T-helper 1 cell treated with Interleukin-12 subunit alpha and Interleukin-12 subunit beta and Interleukin-4 antibody, amounts not matched to agents 30 μg/mL and 1 μg/mL, for 36 hours (primary cell): ENCODE measurements around the gene SLC10A6.
"Not testable (repeated sequence)": the region's sequence is repeated elsewhere in the genome, so short reads cannot be mapped to it uniquely, and the experiment has no call there.

ENCODE experiments used
- H3K27ac Mint-ChIP-seq: one replicate; pipeline ENCODE4 v1.8.0; 2021; ENCODE audit warnings: mild to moderate bottlenecking, mixed read lengths
- H3K27me3 Mint-ChIP-seq: one replicate; pipeline ENCODE4 v1.8.0; 2021; ENCODE audit warnings: low read depth, mixed read lengths
- H3K36me3 Mint-ChIP-seq: one replicate; pipeline ENCODE4 v1.8.0; 2021; ENCODE audit warnings: low read depth, mixed read lengths
- H3K4me1 Mint-ChIP-seq: one replicate; pipeline ENCODE4 v1.8.0; 2021; ENCODE audit warnings: low read depth, mixed read lengths
- H3K4me3 Mint-ChIP-seq: one replicate; pipeline ENCODE4 v1.8.0; 2021; ENCODE audit warnings: mild to moderate bottlenecking, moderate library complexity, mixed read lengths
- H3K9me3 Mint-ChIP-seq: one replicate; pipeline ENCODE4 v1.8.0; 2021; ENCODE audit warnings: mixed read lengths

Gene SLC10A6, protein sequence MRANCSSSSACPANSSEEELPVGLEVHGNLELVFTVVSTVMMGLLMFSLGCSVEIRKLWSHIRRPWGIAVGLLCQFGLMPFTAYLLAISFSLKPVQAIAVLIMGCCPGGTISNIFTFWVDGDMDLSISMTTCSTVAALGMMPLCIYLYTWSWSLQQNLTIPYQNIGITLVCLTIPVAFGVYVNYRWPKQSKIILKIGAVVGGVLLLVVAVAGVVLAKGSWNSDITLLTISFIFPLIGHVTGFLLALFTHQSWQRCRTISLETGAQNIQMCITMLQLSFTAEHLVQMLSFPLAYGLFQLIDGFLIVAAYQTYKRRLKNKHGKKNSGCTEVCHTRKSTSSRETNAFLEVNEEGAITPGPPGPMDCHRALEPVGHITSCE

DNA sequence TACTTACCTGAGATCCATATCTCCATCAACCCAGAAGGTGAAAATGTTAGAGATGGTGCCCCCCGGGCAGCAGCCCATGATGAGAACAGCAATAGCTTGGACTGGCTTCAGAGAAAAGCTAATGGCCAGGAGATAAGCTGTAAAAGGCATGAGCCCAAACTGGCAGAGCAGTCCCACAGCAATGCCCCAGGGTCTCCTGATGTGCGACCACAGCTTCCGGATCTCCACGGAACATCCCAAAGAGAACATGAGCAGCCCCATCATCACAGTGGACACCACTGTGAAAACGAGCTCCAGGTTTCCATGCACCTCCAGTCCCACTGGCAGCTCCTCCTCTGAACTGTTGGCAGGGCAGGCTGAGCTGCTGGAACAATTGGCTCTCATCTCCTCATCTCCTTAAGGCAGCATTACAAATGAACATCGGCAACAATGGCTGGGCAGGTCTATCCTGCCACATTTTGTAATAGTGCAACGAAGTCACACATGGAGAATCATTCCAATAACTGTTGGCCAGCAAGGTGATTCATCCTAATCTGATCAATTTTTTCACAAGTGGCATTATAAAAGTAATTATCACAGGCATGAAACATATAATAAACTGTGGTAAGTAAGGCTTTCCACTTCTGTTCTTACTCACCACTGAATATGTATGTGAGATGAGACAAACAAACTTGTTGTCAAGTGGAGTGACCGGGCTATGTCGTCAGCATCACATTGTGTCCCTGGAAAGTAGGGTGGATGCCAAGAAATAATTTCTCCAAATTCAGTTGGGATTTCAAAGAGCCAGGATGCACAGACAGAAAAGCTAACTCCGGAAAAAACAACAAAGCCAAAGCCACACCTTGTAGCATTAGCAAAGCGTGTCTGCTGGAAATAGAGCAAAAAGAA, at the start of gene SLC10A6:
Gene SLC10A6 (minus strand): TSS at position 653 of the 888 bp plus-strand sequence. CDS start 269 bp downstream, at position 384.
- no peaks in the 10 kb centered on the region for H3K27me3 Mint-ChIP-seq
- H3K4me3 Mint-ChIP-seq = no peak within 1 kb of the TSS
- no peaks in the 10 kb centered on the region for H3K4me1 Mint-ChIP-seq
- no peaks in the 10 kb centered on the region for H3K36me3 Mint-ChIP-seq
- no peaks in the 10 kb centered on the region for H3K9me3 Mint-ChIP-seq
- no peak within 1 kb of the TSS for H3K27ac Mint-ChIP-seq

DNA sequence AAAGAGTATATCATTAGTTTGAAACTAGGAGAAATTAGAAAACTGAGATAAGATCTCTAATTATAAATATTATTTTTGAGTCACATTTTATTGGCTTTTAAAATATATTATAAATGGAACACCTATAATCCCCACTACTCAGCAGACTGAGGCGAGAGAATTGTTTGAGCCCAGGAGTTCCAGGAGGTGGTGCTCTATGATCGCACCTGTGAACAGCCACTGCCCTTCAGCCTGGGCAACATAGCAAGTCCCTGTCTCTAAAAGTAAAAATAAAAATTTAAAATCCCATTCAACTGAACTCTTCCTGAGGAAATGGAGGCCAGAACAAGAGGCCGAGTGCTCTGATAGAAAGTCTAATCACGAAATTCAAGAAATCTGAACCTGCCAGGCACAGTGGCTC, 49.4 kb upstream of the SLC10A6 start:
- Mint-ChIP-seq H3K4me1 (no peaks in the 10 kb centered on the region), H3K9me3 (no peaks in the 10 kb centered on the region), H3K27me3 (peaks cover 6% of the 10 kb centered on the region), H3K36me3 (no peaks in the 10 kb centered on the region), H3K27ac (no peak overlapping the region), H3K4me3 (no peak overlapping the region)

DNA sequence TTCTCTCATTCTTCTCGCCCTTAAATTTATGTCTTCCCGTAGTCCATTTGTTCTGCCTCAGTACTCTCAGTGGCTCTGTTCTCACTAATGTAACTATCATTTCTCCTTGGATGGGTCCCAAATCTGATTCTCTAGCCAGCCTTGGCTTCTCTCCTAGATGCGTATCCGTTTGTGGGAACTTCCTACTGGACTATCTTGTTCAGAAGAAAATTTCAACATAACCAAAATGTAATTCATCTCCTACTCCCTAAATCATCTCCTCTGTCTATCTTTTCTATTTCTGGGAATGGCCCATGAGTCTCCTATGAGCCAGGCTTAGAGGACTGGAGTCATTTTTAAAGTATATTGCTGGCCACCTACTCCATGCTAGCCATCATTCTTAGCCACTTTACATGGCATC, 47.4 kb upstream of the SLC10A6 start:
- peaks cover 12% of the 10 kb centered on the region for H3K27me3 Mint-ChIP-seq
- peaks cover 8% of the 10 kb centered on the region for H3K4me1 Mint-ChIP-seq
- H3K27ac Mint-ChIP-seq = no peak overlapping the region
- no peak overlapping the region for H3K4me3 Mint-ChIP-seq
- H3K9me3 Mint-ChIP-seq = no peaks in the 10 kb centered on the region
- H3K36me3 Mint-ChIP-seq = no peaks in the 10 kb centered on the region

DNA sequence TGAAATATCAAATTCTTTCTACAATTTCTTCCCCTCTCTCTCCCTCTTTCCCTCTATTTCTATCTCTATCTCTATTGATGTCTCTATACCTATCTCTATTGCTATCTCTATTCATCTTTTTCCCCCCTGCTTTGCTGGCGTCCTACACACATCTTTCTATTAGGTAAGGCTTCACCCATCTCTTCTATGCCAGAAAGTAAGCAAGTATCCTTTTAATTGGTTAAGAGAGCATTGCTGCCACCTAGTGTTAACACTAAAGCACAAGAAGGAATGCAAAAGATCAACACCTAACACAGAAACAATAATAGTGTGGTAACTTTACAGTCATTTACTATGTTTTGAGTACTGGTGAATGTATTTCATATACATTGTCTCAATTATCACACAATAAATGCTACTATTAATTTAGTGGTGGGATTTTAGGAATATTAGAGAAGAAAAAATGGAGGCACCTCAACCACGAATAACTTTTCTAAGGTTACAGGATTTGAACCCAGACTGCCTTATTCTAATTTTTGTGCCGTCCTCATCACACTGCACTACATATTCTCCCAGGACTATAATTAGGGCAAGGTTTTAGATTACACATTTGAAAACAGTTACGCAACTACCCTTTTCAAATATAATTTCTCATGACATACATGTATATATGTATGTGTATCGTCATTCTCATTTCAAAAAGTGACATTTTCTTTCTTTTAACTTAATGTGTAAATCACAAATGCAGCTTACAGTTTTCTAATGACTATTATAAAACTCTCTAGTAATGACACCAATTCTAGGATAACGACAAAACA, 46.7 kb upstream of the SLC10A6 start:
- Mint-ChIP-seq H3K9me3 (no peaks in the 10 kb centered on the region), H3K4me3 (no peak overlapping the region), H3K4me1 (peaks cover 11% of the 10 kb centered on the region), H3K27me3 (peaks cover 19% of the 10 kb centered on the region), H3K27ac (no peak overlapping the region), H3K36me3 (no peaks in the 10 kb centered on the region)

DNA sequence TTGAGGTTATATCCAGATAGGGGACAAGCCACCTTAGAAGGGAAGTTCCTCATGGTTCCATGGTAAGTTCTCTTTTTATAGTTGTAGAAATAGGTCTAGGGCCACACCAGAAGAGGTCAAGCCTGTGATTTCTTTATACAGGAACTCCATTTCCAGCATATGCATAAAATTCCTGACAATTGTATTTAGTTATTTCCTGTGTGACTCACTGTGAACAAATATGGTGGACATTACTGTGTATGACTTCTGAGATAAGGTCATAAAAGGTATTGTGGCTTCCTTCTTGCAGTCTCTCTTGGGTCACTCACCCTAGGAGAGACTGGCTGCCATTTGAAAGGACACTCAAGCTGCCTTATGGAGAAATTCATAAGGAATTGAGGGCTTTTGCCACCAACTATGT, 45.3 kb upstream of the SLC10A6 start:
- no peaks in the 10 kb centered on the region for H3K36me3 Mint-ChIP-seq
- no peak overlapping the region for H3K4me3 Mint-ChIP-seq
- no peaks in the 10 kb centered on the region for H3K9me3 Mint-ChIP-seq
- H3K27ac Mint-ChIP-seq = no peak overlapping the region
- H3K27me3 Mint-ChIP-seq = peaks cover 30% of the 10 kb centered on the region
- peaks cover 11% of the 10 kb centered on the region for H3K4me1 Mint-ChIP-seq

DNA sequence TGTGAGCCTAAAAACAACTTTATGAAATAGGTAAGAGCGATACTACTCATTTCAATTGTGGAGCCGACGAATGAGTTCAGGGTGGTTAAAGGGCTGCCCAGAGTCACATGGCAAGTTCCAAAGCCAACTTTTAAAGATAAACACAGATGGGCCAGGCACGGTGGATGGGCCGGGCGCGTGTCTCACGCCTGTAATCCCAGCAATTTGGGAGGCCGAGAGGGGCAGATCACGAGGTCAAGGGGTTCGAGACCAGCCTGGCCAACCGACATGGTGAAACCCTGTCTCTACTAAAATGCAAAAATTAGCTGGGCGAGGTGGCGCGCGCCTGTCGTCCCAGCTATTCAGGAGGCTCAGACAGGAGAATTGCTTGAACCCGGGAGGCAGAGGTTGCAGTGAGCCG, 44.0 kb upstream of the SLC10A6 start:
- Mint-ChIP-seq H3K27me3 (peaks cover 34% of the 10 kb centered on the region), H3K9me3 (no peaks in the 10 kb centered on the region), H3K27ac (no peak overlapping the region), H3K4me1 (peaks cover 11% of the 10 kb centered on the region), H3K36me3 (no peaks in the 10 kb centered on the region), H3K4me3 (peak overlapping the region; percentile 35)

DNA sequence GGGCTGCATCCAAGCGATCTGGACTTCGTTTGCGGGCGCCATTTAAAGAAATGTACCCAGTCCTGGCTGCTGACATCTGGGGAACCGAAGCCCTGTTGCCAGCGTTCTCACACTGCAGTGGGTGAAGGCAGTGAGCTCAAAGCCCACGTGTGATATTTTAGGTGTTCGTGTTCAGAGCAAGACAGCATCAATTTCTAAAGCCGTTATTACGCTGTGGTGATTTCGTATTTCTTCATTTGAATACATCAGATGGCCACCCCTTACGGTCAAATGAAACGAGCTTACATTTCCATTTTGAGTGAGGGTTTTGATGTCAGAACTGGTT, 43.4 kb upstream of the SLC10A6 start:
- peak overlapping the region; percentile 59 for H3K4me3 Mint-ChIP-seq
- peaks cover 39% of the 10 kb centered on the region for H3K27me3 Mint-ChIP-seq
- no peaks in the 10 kb centered on the region for H3K9me3 Mint-ChIP-seq
- no peaks in the 10 kb centered on the region for H3K36me3 Mint-ChIP-seq
- H3K27ac Mint-ChIP-seq = no peak overlapping the region
- H3K4me1 Mint-ChIP-seq = peaks cover 11% of the 10 kb centered on the region

DNA sequence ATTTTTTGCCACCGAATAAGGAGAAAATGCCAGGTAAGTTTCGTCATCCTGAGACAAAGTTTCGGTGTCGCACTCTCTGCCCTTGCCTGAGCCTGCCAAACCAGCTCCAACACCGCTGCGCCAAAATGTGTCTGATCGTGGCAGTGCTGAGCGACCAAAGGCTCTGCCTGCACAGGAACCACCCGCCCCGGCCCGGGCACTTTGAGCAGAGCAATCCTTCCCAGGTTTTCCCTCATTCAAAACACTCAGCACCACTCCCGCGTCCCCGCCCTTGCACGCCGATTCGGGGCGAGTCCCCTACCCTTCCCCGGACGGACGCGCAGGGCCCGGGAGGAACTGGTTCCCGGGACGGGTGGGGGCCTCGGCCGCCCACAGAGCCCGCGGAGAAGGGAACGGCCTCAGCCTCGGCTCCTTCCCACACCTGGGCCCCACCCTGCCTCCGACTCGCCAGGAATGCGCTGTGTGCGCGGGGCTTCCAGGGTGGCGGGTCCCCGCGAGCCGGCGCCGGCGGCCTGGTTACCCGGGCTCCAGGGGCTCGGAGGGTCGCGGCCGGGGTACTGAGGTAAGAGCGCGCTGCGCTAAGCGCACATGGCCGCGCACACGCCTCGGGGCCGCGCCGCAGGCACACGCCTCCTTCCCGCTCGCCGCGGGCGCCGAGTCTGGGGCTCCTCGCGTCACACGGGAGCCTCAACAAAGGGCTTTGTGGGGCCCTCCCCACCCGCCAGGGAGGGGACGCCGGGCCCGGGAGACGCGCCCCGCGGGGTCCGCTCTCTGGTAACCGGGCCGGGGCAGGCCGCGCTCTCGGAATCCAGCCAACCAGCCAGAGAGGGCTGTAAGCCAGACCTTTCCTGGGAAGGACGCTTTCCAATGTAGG, 42.8 kb upstream of the SLC10A6 start, which contains the start of gene C4orf36:
Gene C4orf36 (minus strand): TSS at position 661 of the 874 bp plus-strand sequence. CDS start 902 bp downstream, outside the sequence.
- Mint-ChIP-seq H3K4me3 (peak within 1 kb of the TSS; percentile 64), H3K36me3 (no peaks in the 10 kb centered on the region), H3K27ac (no peak within 1 kb of the TSS), H3K4me1 (peaks cover 11% of the 10 kb centered on the region), H3K27me3 (peaks cover 42% of the 10 kb centered on the region), H3K9me3 (no peaks in the 10 kb centered on the region)

DNA sequence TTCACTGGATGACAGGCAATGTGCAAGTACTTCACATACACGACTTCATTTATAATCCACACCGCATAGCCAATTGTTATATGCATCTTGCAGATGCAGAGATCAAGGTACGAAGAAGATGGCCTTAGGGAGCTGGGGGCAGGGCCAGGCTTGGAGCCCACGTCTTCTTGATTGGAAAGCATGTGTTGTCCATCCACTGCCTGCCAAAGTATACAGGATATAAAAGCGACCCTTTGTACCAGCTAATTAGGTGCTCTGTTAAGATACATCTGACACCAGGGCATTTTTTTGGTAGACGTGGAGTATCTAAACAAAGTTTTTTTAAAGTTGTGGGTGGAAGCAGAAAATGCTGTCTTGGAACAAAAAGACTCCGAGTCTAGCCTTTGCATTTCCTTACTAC, 41.6 kb upstream of the SLC10A6 start:
- H3K27me3 Mint-ChIP-seq = peaks cover 42% of the 10 kb centered on the region
- H3K4me3 Mint-ChIP-seq = no peak overlapping the region
- no peaks in the 10 kb centered on the region for H3K36me3 Mint-ChIP-seq
- H3K27ac Mint-ChIP-seq = no peak overlapping the region
- H3K4me1 Mint-ChIP-seq = peaks cover 11% of the 10 kb centered on the region
- H3K9me3 Mint-ChIP-seq = no peaks in the 10 kb centered on the region

DNA sequence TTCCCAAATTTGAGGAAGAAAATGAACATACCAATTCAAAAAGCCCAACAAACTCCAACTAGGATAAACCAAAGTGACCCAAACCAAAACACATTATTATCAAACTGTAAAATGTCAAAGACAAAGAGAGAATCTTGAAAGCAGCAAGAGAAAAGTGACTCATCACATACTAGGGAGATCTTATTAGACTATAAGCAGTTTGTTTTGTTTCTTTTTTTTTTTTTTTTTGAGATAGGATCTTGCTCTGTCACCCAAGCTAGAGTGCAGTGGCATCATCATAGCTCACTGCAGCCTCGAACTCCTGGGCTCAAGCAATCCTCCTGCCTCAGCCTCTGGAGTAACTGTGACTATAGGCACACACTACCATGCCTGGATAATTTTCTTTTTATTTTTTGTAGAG, 30.5 kb upstream of the SLC10A6 start:
- Mint-ChIP-seq H3K36me3 (no peaks in the 10 kb centered on the region), H3K27me3 (no peaks in the 10 kb centered on the region), H3K27ac (no peak overlapping the region), H3K4me3 (no peak overlapping the region), H3K4me1 (no peaks in the 10 kb centered on the region), H3K9me3 (peaks cover 12% of the 10 kb centered on the region)

DNA sequence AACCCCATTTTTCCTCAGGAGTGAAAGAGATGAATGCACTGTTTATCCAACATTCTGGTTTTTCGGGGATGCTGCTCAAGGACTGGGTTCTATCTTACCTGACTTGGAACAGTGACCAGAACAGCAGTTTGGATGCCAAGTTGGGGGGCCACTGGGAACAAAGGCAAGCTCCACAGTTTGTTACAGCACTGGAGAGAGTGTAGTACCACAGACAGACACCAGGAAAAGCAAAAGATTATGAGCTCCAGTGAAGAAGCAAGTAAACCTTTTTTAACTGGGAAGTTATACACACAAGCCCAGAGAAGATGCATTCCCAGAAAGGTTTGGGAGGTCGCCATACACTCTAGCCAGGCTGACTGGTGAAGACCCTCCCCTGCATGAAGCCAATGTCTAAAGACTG, 29.5 kb upstream of the SLC10A6 start:
- H3K4me3 Mint-ChIP-seq = no peak overlapping the region
- H3K4me1 Mint-ChIP-seq = no peaks in the 10 kb centered on the region
- H3K27me3 Mint-ChIP-seq = no peaks in the 10 kb centered on the region
- peaks cover 12% of the 10 kb centered on the region for H3K9me3 Mint-ChIP-seq
- H3K27ac Mint-ChIP-seq = no peak overlapping the region
- H3K36me3 Mint-ChIP-seq = no peaks in the 10 kb centered on the region

DNA sequence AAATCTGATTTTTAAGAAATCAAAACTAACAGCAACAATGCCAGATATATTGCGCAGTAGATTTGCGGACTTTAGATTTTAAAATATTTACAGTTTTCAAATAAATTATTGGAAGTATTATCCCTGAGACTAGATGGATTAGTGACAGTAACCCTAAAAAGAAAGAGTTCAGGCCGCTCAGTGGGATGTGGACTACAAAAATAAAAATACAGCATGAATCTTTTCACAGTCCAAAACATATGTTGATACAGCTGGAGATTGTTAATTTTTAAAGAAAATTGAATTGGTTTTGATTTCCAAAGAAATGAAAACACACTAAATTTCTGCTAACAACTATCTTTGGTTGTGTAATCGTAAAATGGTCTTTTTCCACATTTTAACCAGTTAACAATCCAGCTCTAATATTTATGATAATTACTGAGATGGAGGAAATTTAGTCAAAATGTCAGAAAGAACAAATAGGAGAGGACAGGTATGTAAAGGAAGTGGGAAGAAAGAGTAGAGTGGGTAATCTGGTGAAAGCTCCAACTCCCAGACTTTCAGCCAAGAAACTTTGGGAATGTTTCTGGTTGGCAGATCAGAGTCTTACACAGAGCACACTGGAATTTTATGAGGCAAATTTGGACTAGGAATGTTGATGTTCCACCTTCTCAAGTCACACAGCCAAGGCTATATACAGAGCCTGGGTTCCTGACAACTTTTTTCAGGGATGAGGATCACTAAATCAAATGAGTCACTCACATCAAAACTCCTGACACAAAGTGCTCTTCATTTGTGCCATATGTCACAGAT, 27.9 kb upstream of the SLC10A6 start:
- no peaks in the 10 kb centered on the region for H3K27me3 Mint-ChIP-seq
- H3K9me3 Mint-ChIP-seq = peaks cover 12% of the 10 kb centered on the region
- H3K4me3 Mint-ChIP-seq = no peak overlapping the region
- H3K27ac Mint-ChIP-seq = no peak overlapping the region
- no peaks in the 10 kb centered on the region for H3K36me3 Mint-ChIP-seq
- H3K4me1 Mint-ChIP-seq = no peaks in the 10 kb centered on the region

DNA sequence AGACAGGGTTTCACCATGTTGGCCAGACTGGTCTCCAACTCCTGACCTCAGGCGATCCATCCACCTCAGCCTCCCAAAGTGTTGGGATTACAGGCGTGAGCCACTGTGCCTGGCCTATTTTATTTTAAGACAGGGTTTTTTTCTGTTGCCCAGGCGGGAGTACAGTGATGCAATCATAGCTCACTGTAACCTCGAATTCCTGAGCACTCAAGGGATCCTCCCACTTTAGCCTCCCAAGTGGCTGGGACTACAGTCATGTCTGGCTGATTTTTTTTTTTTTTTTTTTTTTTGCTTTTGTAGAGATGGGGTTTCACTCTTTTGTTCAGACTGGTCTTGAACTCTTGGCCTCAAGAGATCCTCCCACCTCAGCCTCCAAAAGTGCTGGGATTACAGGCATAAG, 26.3 kb upstream of the SLC10A6 start:
- H3K27ac Mint-ChIP-seq, H3K4me1 Mint-ChIP-seq, H3K36me3 Mint-ChIP-seq, H3K4me3 Mint-ChIP-seq, H3K27me3 Mint-ChIP-seq: not testable (repeated sequence)
- peaks cover 12% of the 10 kb centered on the region for H3K9me3 Mint-ChIP-seq
